ENCODE data around the gene TGFBR3L. TPM values are rescaled to one million over a fixed set of nuclear protein-coding genes. Genes with fewer than 3 reads are reported as not detected.

The TGFBR3L gene
- total RNA-seq, 2 experiments from 2014 or later, result 0.13 to 0.61 TPM

DNA sequence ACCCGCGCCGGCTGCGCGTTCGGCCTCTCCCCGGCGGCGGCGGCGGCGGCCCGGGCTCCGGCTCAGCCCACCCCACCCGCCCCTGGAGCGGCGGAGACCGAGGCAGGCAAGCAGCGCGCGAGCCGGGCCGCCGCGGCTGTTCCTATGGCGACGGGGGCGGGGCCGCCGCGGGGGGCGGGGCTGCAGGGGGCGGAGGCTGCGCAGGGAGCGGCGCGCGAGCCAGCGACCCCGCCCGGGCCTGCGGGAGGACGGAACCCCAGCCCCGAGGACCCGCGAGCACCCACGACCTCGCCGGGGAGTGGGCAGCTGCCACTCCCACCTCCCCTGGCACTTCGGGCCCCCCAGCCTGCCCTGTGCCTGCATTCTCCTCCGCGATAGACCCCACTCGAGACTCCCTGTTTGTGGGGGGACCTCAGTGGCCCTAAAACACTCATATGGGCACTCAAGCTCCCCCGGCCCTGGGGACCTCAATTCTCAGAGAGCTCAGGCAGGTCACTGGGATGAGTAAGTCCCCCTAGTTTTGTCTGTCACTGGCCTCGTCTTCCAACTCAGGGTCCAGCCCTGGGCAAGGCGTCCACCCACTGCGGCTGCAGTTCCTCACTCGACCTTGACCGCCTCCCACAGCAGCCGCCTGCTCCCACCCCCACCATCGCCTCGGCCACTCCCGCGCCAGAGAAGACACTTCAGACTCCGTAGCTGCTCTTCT, 11.5 kb downstream of the TGFBR3L start, which contains the start of gene CTXN1:
Gene CTXN1 (minus strand): TSS at position 115 of the 706 bp plus-strand sequence. CDS start 597 bp downstream, outside the sequence.
- Histone ChIP-seq H3K9me3 (ENCODE audit: low read length) (no peaks in the 10 kb centered on the region), H2AFZ (ENCODE audit: low read length) (0 out of 2 replicates have a peak within 1 kb of the TSS, but pooled peaks have one; percentile 42), H3K9me2 (ENCODE audit: insufficient read depth, low read length) (no peaks in the 10 kb centered on the region), H4K20me1 (ENCODE audit: insufficient read depth, low read length) (peaks cover 5% of the 10 kb centered on the region; the same call in 1 of the 2 replicates), H3K36me3 (ENCODE audit: insufficient read depth, low read length) (peaks cover 24% of the 10 kb centered on the region), H3K27ac (ENCODE audit: low read depth, low read length, poor library complexity, severe bottlenecking) (no peak within 1 kb of the TSS), H3K4me1 (ENCODE audit: insufficient read depth, low read length, poor library complexity, severe bottlenecking) (peaks cover 11% of the 10 kb centered on the region), H3K79me2 (ENCODE audit: insufficient read depth, low read depth, low read length) (no peaks in the 10 kb centered on the region), H3K4me3 (ENCODE audit: low read depth, low read length, poor library complexity, severe bottlenecking) (peak within 1 kb of the TSS; percentile 66), H3K4me2 (ENCODE audit: low read length) (peak within 1 kb of the TSS; percentile 73)
- ChIA-PET POLR2A (no interaction called here), CTCF (ENCODE audit: unreplicated experiment) (interaction anchor here (0.5 kb wide), 1 partner anchor 59 kb away, joined by 3 read pairs; no protein-coding TSS in a partner anchor)
- intact Hi-C loops (cut with micrococcal nuclease; ENCODE audit: unreplicated experiment), result no loop called here
- TF ChIP-seq, protein P1, sequence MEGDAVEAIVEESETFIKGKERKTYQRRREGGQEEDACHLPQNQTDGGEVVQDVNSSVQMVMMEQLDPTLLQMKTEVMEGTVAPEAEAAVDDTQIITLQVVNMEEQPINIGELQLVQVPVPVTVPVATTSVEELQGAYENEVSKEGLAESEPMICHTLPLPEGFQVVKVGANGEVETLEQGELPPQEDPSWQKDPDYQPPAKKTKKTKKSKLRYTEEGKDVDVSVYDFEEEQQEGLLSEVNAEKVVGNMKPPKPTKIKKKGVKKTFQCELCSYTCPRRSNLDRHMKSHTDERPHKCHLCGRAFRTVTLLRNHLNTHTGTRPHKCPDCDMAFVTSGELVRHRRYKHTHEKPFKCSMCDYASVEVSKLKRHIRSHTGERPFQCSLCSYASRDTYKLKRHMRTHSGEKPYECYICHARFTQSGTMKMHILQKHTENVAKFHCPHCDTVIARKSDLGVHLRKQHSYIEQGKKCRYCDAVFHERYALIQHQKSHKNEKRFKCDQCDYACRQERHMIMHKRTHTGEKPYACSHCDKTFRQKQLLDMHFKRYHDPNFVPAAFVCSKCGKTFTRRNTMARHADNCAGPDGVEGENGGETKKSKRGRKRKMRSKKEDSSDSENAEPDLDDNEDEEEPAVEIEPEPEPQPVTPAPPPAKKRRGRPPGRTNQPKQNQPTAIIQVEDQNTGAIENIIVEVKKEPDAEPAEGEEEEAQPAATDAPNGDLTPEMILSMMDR (conservative IDR thresholded peaks at IDR 0.05; ENCODE audit: low read length), result no peak
- no peak for TF ChIP-seq EZH2phosphoT487 (IDR thresholded peaks at IDR 0.05; ENCODE audit: borderline replicate concordance, low read depth, low read length)
- DNase-seq (ENCODE audit: low spot score), result peak; percentile 73
- no TSS peak for BruUV-seq (replicated peaks)

DNA sequence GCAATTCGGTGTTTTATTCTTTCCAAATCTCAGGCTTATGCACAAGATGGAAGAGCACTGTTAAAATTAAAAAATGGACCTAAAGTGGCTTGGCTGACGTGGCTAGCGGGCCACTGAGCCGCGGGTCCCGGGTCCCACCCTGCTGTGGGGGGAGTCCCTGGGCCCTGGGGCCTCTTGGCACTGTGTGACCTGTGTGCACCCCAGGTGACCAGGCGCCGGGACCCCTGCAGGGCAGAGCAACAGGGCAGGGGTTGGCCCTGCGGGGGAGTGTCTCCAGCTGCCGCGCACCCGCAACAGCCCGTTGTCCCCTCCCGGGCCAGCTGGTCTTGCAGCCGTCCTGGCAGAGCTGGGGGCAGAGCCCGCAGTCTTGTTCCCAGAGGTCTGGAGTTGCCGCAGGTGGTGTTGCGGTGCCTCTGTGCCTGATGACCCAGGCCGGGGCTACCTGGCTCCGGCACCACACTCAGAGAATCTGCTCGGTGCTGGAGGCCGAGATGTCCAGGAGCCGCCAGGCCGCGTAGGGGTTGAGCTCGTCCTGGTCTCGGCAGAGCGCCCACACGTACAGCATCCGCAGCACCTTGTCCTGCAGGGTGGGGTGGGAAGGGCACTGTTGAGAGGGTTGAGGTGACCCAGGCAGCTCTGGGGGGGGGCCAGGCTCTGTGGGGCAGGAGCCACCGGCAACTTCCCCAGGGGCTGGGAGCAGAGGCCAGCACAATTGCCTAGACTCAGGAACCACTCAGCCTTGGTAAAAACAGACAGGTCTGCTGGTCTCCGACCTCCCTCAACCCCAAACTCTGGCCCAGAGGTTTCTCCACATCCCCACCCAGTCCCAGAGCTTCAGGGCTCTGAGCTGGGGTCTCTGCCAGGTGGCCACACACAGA, 12.3 kb downstream of the TGFBR3L start:
- Histone ChIP-seq H3K79me2 (ENCODE audit: insufficient read depth, low read depth, low read length) (no peaks in the 10 kb centered on the region), H3K9me3 (ENCODE audit: low read length) (no peaks in the 10 kb centered on the region), H3K4me3 (ENCODE audit: low read depth, low read length, poor library complexity, severe bottlenecking) (no peak overlapping the region), H3K36me3 (ENCODE audit: insufficient read depth, low read length) (peaks cover 32% of the 10 kb centered on the region), H3K27ac (ENCODE audit: low read depth, low read length, poor library complexity, severe bottlenecking) (no peak overlapping the region), H3K4me2 (ENCODE audit: low read length) (peak overlapping the region; percentile 73), H2AFZ (ENCODE audit: low read length) (no peak overlapping the region), H3K9me2 (ENCODE audit: insufficient read depth, low read length) (no peaks in the 10 kb centered on the region), H3K4me1 (ENCODE audit: insufficient read depth, low read length, poor library complexity, severe bottlenecking) (peaks cover 5% of the 10 kb centered on the region), H4K20me1 (ENCODE audit: insufficient read depth, low read length) (no peaks in the 10 kb centered on the region)
- DNase-seq (ENCODE audit: low spot score), result no peak
- BruUV-seq (replicated peaks), result no TSS peak
- CTCF ChIA-PET (ENCODE audit: unreplicated experiment), result interaction anchor here (0.5 kb wide), 1 partner anchor 60 kb away, joined by 3 read pairs; no protein-coding TSS in a partner anchor
- intact Hi-C loops (cut with micrococcal nuclease; ENCODE audit: unreplicated experiment), result no loop called here
- POLR2A ChIA-PET, result no interaction called here
- TF ChIP-seq, protein P1 (conservative IDR thresholded peaks at IDR 0.05; ENCODE audit: low read length), result no peak
- TF ChIP-seq EZH2phosphoT487 (IDR thresholded peaks at IDR 0.05; ENCODE audit: borderline replicate concordance, low read depth, low read length), result no peak

All from OCI-LY7 (cell line).